ENCODE results near the gene WDR90. TPM values are rescaled to one million over a fixed set of nuclear protein-coding genes. Genes with fewer than 3 reads are reported as not detected.

WDR90 gene
- total and polyA plus RNA-seq, 2 of the 13 experiments (the other 11 are each of a cell fraction or from before 2014, with no cell fraction given) = 14.9 to 28.9 TPM

GRCh38 chr16:700684-701584, 51.8 kb downstream of the WDR90 start (continued):
- TF ChIP-seq, protein P1, sequence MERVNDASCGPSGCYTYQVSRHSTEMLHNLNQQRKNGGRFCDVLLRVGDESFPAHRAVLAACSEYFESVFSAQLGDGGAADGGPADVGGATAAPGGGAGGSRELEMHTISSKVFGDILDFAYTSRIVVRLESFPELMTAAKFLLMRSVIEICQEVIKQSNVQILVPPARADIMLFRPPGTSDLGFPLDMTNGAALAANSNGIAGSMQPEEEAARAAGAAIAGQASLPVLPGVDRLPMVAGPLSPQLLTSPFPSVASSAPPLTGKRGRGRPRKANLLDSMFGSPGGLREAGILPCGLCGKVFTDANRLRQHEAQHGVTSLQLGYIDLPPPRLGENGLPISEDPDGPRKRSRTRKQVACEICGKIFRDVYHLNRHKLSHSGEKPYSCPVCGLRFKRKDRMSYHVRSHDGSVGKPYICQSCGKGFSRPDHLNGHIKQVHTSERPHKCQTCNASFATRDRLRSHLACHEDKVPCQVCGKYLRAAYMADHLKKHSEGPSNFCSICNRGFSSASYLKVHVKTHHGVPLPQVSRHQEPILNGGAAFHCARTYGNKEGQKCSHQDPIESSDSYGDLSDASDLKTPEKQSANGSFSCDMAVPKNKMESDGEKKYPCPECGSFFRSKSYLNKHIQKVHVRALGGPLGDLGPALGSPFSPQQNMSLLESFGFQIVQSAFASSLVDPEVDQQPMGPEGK (CRISPR knock-in tag; IDR thresholded peaks at IDR 0.05) = no peak
- no peak for TF ChIP-seq DZIP1 (CRISPR knock-in tag; IDR thresholded peaks at IDR 0.05)
- TF ChIP-seq WIZ (CRISPR knock-in tag; IDR thresholded peaks at IDR 0.05) = no peak
- TF ChIP-seq ZNF670 (CRISPR knock-in tag; IDR thresholded peaks at IDR 0.05; ENCODE audit: borderline replicate concordance) = no peak
- no peak for TF ChIP-seq RFX3 (CRISPR knock-in tag; IDR thresholded peaks at IDR 0.05)
- TF ChIP-seq, protein P2, sequence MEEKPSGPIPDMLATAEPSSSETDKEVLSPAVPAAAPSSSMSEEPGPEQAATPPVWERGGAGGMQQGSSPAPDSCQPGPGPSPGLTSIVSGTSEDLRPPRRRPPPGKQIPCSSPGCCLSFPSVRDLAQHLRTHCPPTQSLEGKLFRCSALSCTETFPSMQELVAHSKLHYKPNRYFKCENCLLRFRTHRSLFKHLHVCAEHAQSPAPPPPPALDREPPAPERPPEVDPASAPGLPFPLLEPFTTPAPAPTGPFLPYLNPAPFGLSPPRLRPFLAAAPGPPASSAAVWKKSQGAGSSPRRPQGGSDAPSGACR (CRISPR knock-in tag; IDR thresholded peaks at IDR 0.05) = no peak
- no peak for TF ChIP-seq NFYB (CRISPR knock-in tag; IDR thresholded peaks at IDR 0.05)
- TF ChIP-seq, protein P3, sequence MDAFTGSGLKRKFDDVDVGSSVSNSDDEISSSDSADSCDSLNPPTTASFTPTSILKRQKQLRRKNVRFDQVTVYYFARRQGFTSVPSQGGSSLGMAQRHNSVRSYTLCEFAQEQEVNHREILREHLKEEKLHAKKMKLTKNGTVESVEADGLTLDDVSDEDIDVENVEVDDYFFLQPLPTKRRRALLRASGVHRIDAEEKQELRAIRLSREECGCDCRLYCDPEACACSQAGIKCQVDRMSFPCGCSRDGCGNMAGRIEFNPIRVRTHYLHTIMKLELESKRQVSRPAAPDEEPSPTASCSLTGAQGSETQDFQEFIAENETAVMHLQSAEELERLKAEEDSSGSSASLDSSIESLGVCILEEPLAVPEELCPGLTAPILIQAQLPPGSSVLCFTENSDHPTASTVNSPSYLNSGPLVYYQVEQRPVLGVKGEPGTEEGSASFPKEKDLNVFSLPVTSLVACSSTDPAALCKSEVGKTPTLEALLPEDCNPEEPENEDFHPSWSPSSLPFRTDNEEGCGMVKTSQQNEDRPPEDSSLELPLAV (CRISPR knock-in tag; conservative IDR thresholded peaks at IDR 0.05; ENCODE audit: low read depth) = peak; percentile 84; the same call in 1 of the 2 replicates
- TF ChIP-seq ARID4A (CRISPR knock-in tag; IDR thresholded peaks at IDR 0.05; ENCODE audit: borderline replicate concordance) = peak; percentile 46; the same call in 1 of the 2 replicates
- TF ChIP-seq, protein P4, sequence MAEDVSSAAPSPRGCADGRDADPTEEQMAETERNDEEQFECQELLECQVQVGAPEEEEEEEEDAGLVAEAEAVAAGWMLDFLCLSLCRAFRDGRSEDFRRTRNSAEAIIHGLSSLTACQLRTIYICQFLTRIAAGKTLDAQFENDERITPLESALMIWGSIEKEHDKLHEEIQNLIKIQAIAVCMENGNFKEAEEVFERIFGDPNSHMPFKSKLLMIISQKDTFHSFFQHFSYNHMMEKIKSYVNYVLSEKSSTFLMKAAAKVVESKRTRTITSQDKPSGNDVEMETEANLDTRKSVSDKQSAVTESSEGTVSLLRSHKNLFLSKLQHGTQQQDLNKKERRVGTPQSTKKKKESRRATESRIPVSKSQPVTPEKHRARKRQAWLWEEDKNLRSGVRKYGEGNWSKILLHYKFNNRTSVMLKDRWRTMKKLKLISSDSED (CRISPR knock-in tag; IDR thresholded peaks at IDR 0.05) = no peak
- 0 out of 2 replicates have a peak, but pooled peaks have one; percentile 62 for TF ChIP-seq ZNF274 (CRISPR knock-in tag; IDR thresholded peaks at IDR 0.05)
- no peak for TF ChIP-seq YY1 (IDR thresholded peaks at IDR 0.05; ENCODE audit: insufficient read depth, insufficient replicate concordance, low read depth, low read length)
- TF ChIP-seq ZNF546 (CRISPR knock-in tag; conservative IDR thresholded peaks at IDR 0.05) = 0 out of 2 replicates have a peak, but pooled peaks have one; percentile 38
